ENCODE measurements around the gene TMBIM4.

TMBIM4 gene

DNA sequence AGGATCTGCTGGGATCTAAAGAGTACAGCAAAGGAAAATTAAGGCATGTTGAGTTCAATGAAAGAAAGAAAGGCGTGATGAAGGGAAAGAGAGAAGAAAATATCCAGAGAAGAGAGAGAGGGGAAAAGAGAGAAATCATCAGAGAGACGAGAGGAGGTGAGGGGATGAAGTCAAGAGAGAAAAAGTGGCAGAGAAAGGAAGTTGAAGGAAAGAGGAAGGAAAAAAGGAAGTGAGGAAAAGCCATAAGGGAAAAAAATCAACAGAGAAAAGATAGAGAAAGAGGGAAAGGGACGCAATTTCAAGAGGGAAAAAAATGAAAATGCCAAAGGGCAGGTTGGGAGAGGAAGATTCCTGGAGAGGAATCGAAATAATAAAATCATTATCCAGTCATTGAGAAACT lies 79.6 kb downstream of the TMBIM4 start:
- DNase-seq (ENCODE audit: low read depth), result no peak

DNA sequence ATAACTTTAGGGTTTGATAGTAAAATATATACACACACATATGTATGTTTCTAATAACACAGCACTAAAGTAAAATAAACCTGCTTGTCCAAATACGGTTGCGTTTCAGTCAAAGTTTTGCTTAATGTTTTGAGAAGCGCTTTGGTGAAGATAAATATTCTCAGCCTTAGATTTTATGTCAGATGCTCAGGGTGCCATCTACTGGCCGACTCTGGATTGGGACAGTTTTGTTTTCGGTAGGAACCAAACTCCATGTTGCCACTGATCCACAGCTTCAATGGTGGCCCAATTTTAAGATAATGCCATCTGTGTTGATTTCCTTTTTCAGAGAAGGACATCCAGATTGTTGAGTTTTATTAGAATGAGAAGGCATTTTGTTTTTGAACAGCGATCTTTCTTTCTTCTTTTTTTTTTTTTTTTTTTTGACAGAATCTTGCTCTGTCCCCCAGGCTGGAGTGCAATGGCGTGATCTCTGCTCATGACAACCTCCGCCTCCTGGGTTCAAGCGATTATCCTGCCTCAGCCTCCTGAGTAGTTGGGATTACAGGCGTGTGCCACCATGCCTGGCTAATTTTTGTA lies 82.3 kb downstream of the TMBIM4 start:
- no peak for DNase-seq (ENCODE audit: low read depth)

DNA sequence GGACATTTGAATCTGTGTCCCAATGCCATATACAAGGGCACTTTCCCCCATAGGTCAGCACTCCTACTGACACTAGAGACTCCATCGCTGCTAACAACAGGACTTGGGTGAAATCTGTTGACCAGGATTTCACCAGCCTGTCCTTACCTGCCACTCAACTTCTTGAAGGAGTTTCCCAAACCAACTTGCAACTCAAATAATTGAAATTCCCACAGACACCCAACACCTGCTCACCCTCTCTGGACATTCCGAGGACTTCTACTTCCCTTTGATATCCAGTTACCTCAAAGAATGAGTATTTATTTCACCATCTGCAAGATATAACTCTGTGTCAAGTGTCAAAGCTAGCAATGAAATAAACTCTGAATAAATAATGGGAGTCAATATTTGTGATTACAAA lies 83.8 kb downstream of the TMBIM4 start:
- DNase-seq (ENCODE audit: low read depth), result no peak
